Measurements from ENCODE around the gene RABGAP1. TPM values are rescaled to one million over a fixed set of nuclear protein-coding genes. Genes with fewer than 3 reads are reported as not detected.

RABGAP1 gene
- total and polyA plus RNA-seq, 5 donors, result 15.2 to 56.7 (median 50.9) TPM

GRCh38 chr9:123069010-123069481, 128.2 kb downstream of the RABGAP1 start:
- intact Hi-C loops (cut with DNase I), result no loop called here
- H3K4me1 ChIP-seq (ENCODE audit: control insufficient read depth, insufficient read depth, low read length), result peaks cover 4% of the 10 kb centered on the region
- 68% methylated on average over 3 of the region's 3 CpGs for WGBS
- no peaks in the 10 kb centered on the region for H3K27me3 ChIP-seq (ENCODE audit: control insufficient read depth, insufficient read depth)
- no peaks in the 10 kb centered on the region for H3K9me3 ChIP-seq (ENCODE audit: control insufficient read depth, low read length)
- H3K27ac ChIP-seq (ENCODE audit: low read length), result no peak overlapping the region
- no peak for DNase-seq
- ATAC-seq, result peak; percentile 43 to 61
- H3K4me3 ChIP-seq (ENCODE audit: low read length), result no peak overlapping the region

GRCh38 chr9:123070198-123070597, 129.4 kb downstream of the RABGAP1 start:
- Histone ChIP-seq H3K4me1 (ENCODE audit: control insufficient read depth, insufficient read depth, low read length) (peaks cover 4% of the 10 kb centered on the region), H3K27me3 (ENCODE audit: control insufficient read depth, insufficient read depth) (no peaks in the 10 kb centered on the region), H3K4me3 (ENCODE audit: low read length) (no peak overlapping the region), H3K27ac (ENCODE audit: low read length) (no peak overlapping the region), H3K9me3 (ENCODE audit: control insufficient read depth, low read length) (no peaks in the 10 kb centered on the region)
- ATAC-seq, result no peak
- intact Hi-C loops (cut with DNase I), result no loop called here
- DNase-seq, result no peak

GRCh38 chr9:123072407-123072995, 131.7 kb downstream of the RABGAP1 start:
- DNase-seq (no peak), ATAC-seq (no peak)
- peaks cover 4% of the 10 kb centered on the region for H3K4me1 ChIP-seq (ENCODE audit: control insufficient read depth, insufficient read depth, low read length)
- H3K27me3 ChIP-seq (ENCODE audit: control insufficient read depth, insufficient read depth), result no peaks in the 10 kb centered on the region
- H3K4me3 ChIP-seq (ENCODE audit: low read length), result no peak overlapping the region
- H3K27ac ChIP-seq (ENCODE audit: low read length), result no peak overlapping the region
- intact Hi-C loops (cut with DNase I), result no loop called here
- H3K9me3 ChIP-seq (ENCODE audit: control insufficient read depth, low read length), result no peaks in the 10 kb centered on the region
- WGBS, result 99% methylated on average over 2 of the region's 2 CpGs

GRCh38 chr9:123073441-123073840, 132.6 kb downstream of the RABGAP1 start:
- Histone ChIP-seq H3K9me3 (ENCODE audit: control insufficient read depth, low read length) (no peaks in the 10 kb centered on the region), H3K27me3 (ENCODE audit: control insufficient read depth, insufficient read depth) (no peaks in the 10 kb centered on the region), H3K27ac (ENCODE audit: low read length) (no peak overlapping the region), H3K4me3 (ENCODE audit: low read length) (peak overlapping the region; percentile 20), H3K4me1 (ENCODE audit: control insufficient read depth, insufficient read depth, low read length) (peaks cover 4% of the 10 kb centered on the region)
- WGBS, result 63% methylated on average over 5 of the region's 5 CpGs
- DNase-seq (no peak), ATAC-seq (no peak)
- intact Hi-C loops (cut with DNase I), result no loop called here

GRCh38 chr9:123073991-123074422, 133.2 kb downstream of the RABGAP1 start:
- intact Hi-C loops (cut with DNase I), result no loop called here
- no peak for DNase-seq
- peak; percentile 14 to 29 for ATAC-seq
- peak overlapping the region; percentile 20 for H3K4me3 ChIP-seq (ENCODE audit: low read length)
- no peaks in the 10 kb centered on the region for H3K27me3 ChIP-seq (ENCODE audit: control insufficient read depth, insufficient read depth)
- H3K27ac ChIP-seq (ENCODE audit: low read length), result no peak overlapping the region
- 74% methylated on average over 1 of the region's 1 CpG for WGBS
- H3K9me3 ChIP-seq (ENCODE audit: control insufficient read depth, low read length), result no peaks in the 10 kb centered on the region
- peaks cover 4% of the 10 kb centered on the region for H3K4me1 ChIP-seq (ENCODE audit: control insufficient read depth, insufficient read depth, low read length)

GRCh38 chr9:123074628-123075027, 133.8 kb downstream of the RABGAP1 start:
- no peak overlapping the region for H3K27ac ChIP-seq (ENCODE audit: low read length)
- peak in 1 of 2 donors; percentile 47 for ATAC-seq
- WGBS, result 67% methylated on average over 3 of the region's 3 CpGs

GRCh38 chr9:123080444-123080843, 139.6 kb downstream of the RABGAP1 start:
- Histone ChIP-seq H3K4me1 (ENCODE audit: control insufficient read depth, insufficient read depth, low read length) (no peaks in the 10 kb centered on the region), H3K9me3 (ENCODE audit: control insufficient read depth, low read length) (no peaks in the 10 kb centered on the region), H3K4me3 (ENCODE audit: low read length) (no peak overlapping the region), H3K27ac (ENCODE audit: low read length) (no peak overlapping the region), H3K27me3 (ENCODE audit: control insufficient read depth, insufficient read depth) (no peaks in the 10 kb centered on the region)
- DNase-seq (no peak), ATAC-seq (no peak)
- 88% methylated on average over 3 of the region's 3 CpGs for WGBS
- intact Hi-C loops (cut with DNase I), result loop anchor here in 3 of 4 donors (2.0 to 5.0 kb wide), 2 partner anchors 267 to 268 kb away; no protein-coding TSS in a partner anchor

More at GRCh38 chr9:123074628-123075027, 133.8 kb downstream of the RABGAP1 start:
- no peak for DNase-seq
- no peaks in the 10 kb centered on the region for H3K27me3 ChIP-seq (ENCODE audit: control insufficient read depth, insufficient read depth)
- no peaks in the 10 kb centered on the region for H3K9me3 ChIP-seq (ENCODE audit: control insufficient read depth, low read length)
- H3K4me3 ChIP-seq (ENCODE audit: low read length), result no peak overlapping the region
- intact Hi-C loops (cut with DNase I), result no loop called here
- H3K4me1 ChIP-seq (ENCODE audit: control insufficient read depth, insufficient read depth, low read length), result peaks cover 2% of the 10 kb centered on the region

- no peak overlapping the region for H3K4me3 ChIP-seq (ENCODE audit: low read length)
- no peaks in the 10 kb centered on the region for H3K9me3 ChIP-seq (ENCODE audit: control insufficient read depth, low read length)
- ATAC-seq (peak in 1 of 2 donors; percentile 28), DNase-seq (no peak)
- no peaks in the 10 kb centered on the region for H3K27me3 ChIP-seq (ENCODE audit: control insufficient read depth, insufficient read depth)
- WGBS, result 20% methylated on average over 2 of the region's 2 CpGs
- intact Hi-C loops (cut with DNase I), result loop anchor here (2.0 to 5.0 kb wide), 3 partner anchors 265 to 269 kb away; no protein-coding TSS in a partner anchor
- no peak overlapping the region for H3K27ac ChIP-seq (ENCODE audit: low read length)
- H3K4me1 ChIP-seq (ENCODE audit: control insufficient read depth, insufficient read depth, low read length), result no peaks in the 10 kb centered on the region
Measured at GRCh38 chr9:123081824-123082223, 141.0 kb downstream of the RABGAP1 start.

GRCh38 chr9:123083680-123084079, 142.9 kb downstream of the RABGAP1 start:
- DNase-seq (no peak), ATAC-seq (no peak)
- WGBS, result 79% methylated on average over 6 of the region's 6 CpGs
- Histone ChIP-seq H3K27ac (ENCODE audit: low read length) (no peak overlapping the region), H3K9me3 (ENCODE audit: control insufficient read depth, low read length) (no peaks in the 10 kb centered on the region), H3K4me3 (ENCODE audit: low read length) (no peak overlapping the region), H3K27me3 (ENCODE audit: control insufficient read depth, insufficient read depth) (no peaks in the 10 kb centered on the region), H3K4me1 (ENCODE audit: control insufficient read depth, insufficient read depth, low read length) (no peaks in the 10 kb centered on the region)
- intact Hi-C loops (cut with DNase I), result loop anchor here in 3 of 4 donors (2.0 to 5.0 kb wide), 2 partner anchors 264 to 267 kb away; no protein-coding TSS in a partner anchor

- intact Hi-C loops (cut with DNase I), result loop anchor here in 2 of 4 donors (5.0 kb wide), 1 partner anchor 263 kb away; no protein-coding TSS in a partner anchor
- Histone ChIP-seq H3K27ac (ENCODE audit: low read length) (no peak overlapping the region), H3K4me1 (ENCODE audit: control insufficient read depth, insufficient read depth, low read length) (no peaks in the 10 kb centered on the region), H3K4me3 (ENCODE audit: low read length) (no peak overlapping the region), H3K9me3 (ENCODE audit: control insufficient read depth, low read length) (no peaks in the 10 kb centered on the region), H3K27me3 (ENCODE audit: control insufficient read depth, insufficient read depth) (no peaks in the 10 kb centered on the region)
- no peak for DNase-seq
- ATAC-seq, result no peak
- WGBS, result 97% methylated on average over 1 of the region's 1 CpG
Measured at GRCh38 chr9:123084256-123084655, 143.4 kb downstream of the RABGAP1 start.

GRCh38 chr9:123085916-123086315, 145.1 kb downstream of the RABGAP1 start:
- intact Hi-C loops (cut with DNase I), result no loop called here
- DNase-seq (no peak), ATAC-seq (no peak)
- Histone ChIP-seq H3K27me3 (ENCODE audit: control insufficient read depth, insufficient read depth) (no peaks in the 10 kb centered on the region), H3K27ac (ENCODE audit: low read length) (no peak overlapping the region), H3K9me3 (ENCODE audit: control insufficient read depth, low read length) (no peaks in the 10 kb centered on the region), H3K4me3 (ENCODE audit: low read length) (no peak overlapping the region), H3K4me1 (ENCODE audit: control insufficient read depth, insufficient read depth, low read length) (no peaks in the 10 kb centered on the region)
- 61% methylated on average over 2 of the region's 2 CpGs for WGBS
